H1 (cell line): Measurements from ENCODE around the gene SPATA33. TPM values are rescaled to one million over a fixed set of nuclear protein-coding genes. Genes with fewer than 3 reads are reported as not detected.
A peak's percentile ranks its signal among the peaks of the same experiment; 100 is the strongest.

Experiments
- CTCF ChIA-PET: fragments of 300-600 bp; sonication (Branson Sonifier 250); formaldehyde crosslinking; loops from one replicate; lab custom pipeline; 2021; ENCODE audit not compliant: partially characterized antibody; lab: Charles Lee
- POLR2A ChIA-PET: fragments of 300-600 bp; sonication (Branson Sonifier 250); formaldehyde crosslinking; loops from one replicate; lab custom pipeline; 2021; ENCODE audit warnings: inconsistent platforms; ENCODE audit not compliant: partially characterized antibody; lab: Charles Lee
- DNase-seq, 2 experiments: peaks; one replicate each; pipeline versions ENCODE4 v3.0.0 to v3.0.0-alpha.2; 2010 to 2022; ENCODE audit warnings: low spot score in 2 of 2, low read depth in 1 of 2, mixed read lengths in 1 of 2
- FAIRE-seq: peaks from 2 replicates; lab custom pipeline; 2011; peaks lifted over from hg19 to GRCh38; lab: Jason Lieb, UNC
- H2AFZ ChIP-seq: 2 replicates; pipeline ENCODE4 v1.8.1; 2012; ENCODE audit warnings: low read length, inconsistent platforms
- H2AK5ac ChIP-seq: 2 replicates; pipeline ENCODE4 v1.6.1; 2013; ENCODE audit warnings: low read depth, low read length
- H2BK120ac ChIP-seq: replicated peaks from 2 replicates; pipeline ENCODE3; 2013; ENCODE audit warnings: low read depth, low read length, inconsistent platforms
- H2BK12ac ChIP-seq: 2 replicates; pipeline ENCODE4 v1.6.1; 2013; ENCODE audit warnings: low read depth, low read length
- H2BK15ac ChIP-seq: 2 replicates; pipeline ENCODE4 v1.6.1; 2013; ENCODE audit warnings: low read length
- H2BK20ac ChIP-seq: 2 replicates; pipeline ENCODE4 v1.6.1; 2013; ENCODE audit warnings: low read length
- H2BK5ac ChIP-seq: 2 replicates; pipeline ENCODE4 v1.6.1; 2013; ENCODE audit warnings: low read depth, low read length
- H3K14ac ChIP-seq: 2 replicates; pipeline ENCODE4 v1.6.1; 2013; ENCODE audit warnings: inconsistent platforms; ENCODE audit not compliant: insufficient read length
- H3K18ac ChIP-seq: 2 replicates; pipeline ENCODE4 v1.6.1; 2013; ENCODE audit warnings: low read length; ENCODE audit errors: extremely low read depth
- H3K23ac ChIP-seq: 2 replicates; pipeline ENCODE4 v1.6.1; 2013; ENCODE audit warnings: inconsistent platforms; ENCODE audit not compliant: insufficient read length
- H3K23me2 ChIP-seq: 2 replicates; pipeline ENCODE4 v1.6.1; 2013; ENCODE audit warnings: low read depth, low read length
- H3K27ac ChIP-seq: 2 replicates; pipeline ENCODE4 v1.6.1; 2011; ENCODE audit warnings: low read depth, low read length, inconsistent platforms
- H3K27me3 ChIP-seq, 4 experiments: replicated peaks in 1 of 4; 1 replicate in 1 of 4; 2 replicates in 3 of 4; pipeline versions ENCODE4 v1.6.1 to v1.8.1; 2011 to 2013; ENCODE audit warnings: low read length in 3 of 4, mild to moderate bottlenecking in 3 of 4, inconsistent platforms in 2 of 4, mixed read lengths in 2 of 4, moderate library complexity in 1 of 4; ENCODE audit not compliant: control insufficient read depth in 3 of 4, insufficient read depth in 3 of 4; ENCODE audit errors: extremely low read depth in 1 of 4
- H3K36me3 ChIP-seq, 4 experiments: 2 replicates each; pipeline versions ENCODE4 v1.6.1 to v1.8.1; 2011 to 2013; ENCODE audit warnings: mild to moderate bottlenecking in 4 of 4, low read length in 3 of 4, moderate library complexity in 2 of 4, control low read depth in 1 of 4, inconsistent platforms in 1 of 4; ENCODE audit not compliant: insufficient read depth in 4 of 4, control insufficient read depth in 2 of 4
- H3K4ac ChIP-seq: replicated peaks from 2 replicates; pipeline ENCODE3; 2013; ENCODE audit warnings: low read length, low read depth, mixed read lengths, inconsistent platforms; ENCODE audit not compliant: insufficient read length
- H3K4me1 ChIP-seq, 4 experiments: replicated peaks in 1 of 4; 1 replicate in 1 of 4; 2 replicates in 3 of 4; pipeline versions ENCODE4 v1.6.1 to v1.8.1; 2011 to 2013; ENCODE audit warnings: low read length in 3 of 4, inconsistent platforms in 2 of 4, mixed read lengths in 1 of 4; ENCODE audit not compliant: insufficient read depth in 4 of 4, control insufficient read depth in 3 of 4
- H3K4me2 ChIP-seq, 2 experiments: 2 replicates each; pipeline versions ENCODE4 v1.6.1 to v1.8.1; 2011 to 2013; ENCODE audit warnings: low read depth in 2 of 2, low read length in 2 of 2, control low read depth in 1 of 2, inconsistent platforms in 1 of 2, mild to moderate bottlenecking in 1 of 2; ENCODE audit not compliant: insufficient read depth in 1 of 2
- H3K4me3 ChIP-seq, 4 experiments: fragments of 200-600, 300-600 bp in 1 of 4; sonication (generic), shearing (Covaris generic), sonication (Bioruptor Twin) in 1 of 4; 2 replicates each; pipeline versions ENCODE4 v1.5.1 to v1.8.1; 2011 to 2016; ENCODE audit warnings: low read length in 4 of 4, low read depth in 3 of 4, control low read depth in 2 of 4, inconsistent platforms in 2 of 4, mild to moderate bottlenecking in 2 of 4, mixed read lengths in 1 of 4, moderate library complexity in 1 of 4; ENCODE audit not compliant: insufficient read depth in 2 of 4; ENCODE audit errors: extremely low read depth in 1 of 4
- H3K56ac ChIP-seq: replicated peaks from 2 replicates; pipeline ENCODE3; 2013; ENCODE audit warnings: low read depth, mild to moderate bottlenecking, mixed read lengths, low read length, inconsistent platforms; ENCODE audit not compliant: insufficient read length
- H3K79me1 ChIP-seq: 2 replicates; pipeline ENCODE4 v1.6.1; 2013; ENCODE audit warnings: low read depth, low read length, control low read depth
- H3K79me2 ChIP-seq, 2 experiments: 2 replicates each; pipeline versions ENCODE4 v1.6.1 to v1.8.1; 2012 to 2013; ENCODE audit warnings: low read length in 2 of 2, mild to moderate bottlenecking in 2 of 2, inconsistent platforms in 1 of 2; ENCODE audit not compliant: insufficient read depth in 2 of 2, control insufficient read depth in 1 of 2
- H3K9ac ChIP-seq, 4 experiments: replicated peaks in 1 of 4; 1 replicate in 1 of 4; 2 replicates in 3 of 4; pipeline versions ENCODE4 v1.6.1 to v1.8.1; 2011 to 2013; ENCODE audit warnings: low read depth in 3 of 4, low read length in 3 of 4, control low read depth in 2 of 4, mild to moderate bottlenecking in 2 of 4, moderate library complexity in 2 of 4, inconsistent platforms in 1 of 4; ENCODE audit errors: extremely low read depth in 1 of 4
- H3K9me3 ChIP-seq, 2 experiments: 2 replicates each; pipeline versions ENCODE4 v1.6.1 to v1.8.1; 2012 to 2013; ENCODE audit warnings: mild to moderate bottlenecking in 2 of 2, moderate library complexity in 2 of 2, control low read depth in 1 of 2, inconsistent platforms in 1 of 2, low read depth in 1 of 2, low read length in 1 of 2, mixed read lengths in 1 of 2; ENCODE audit not compliant: insufficient read depth in 2 of 2
- H4K20me1 ChIP-seq, 2 experiments: replicated peaks in 1 of 2; 2 replicates each; pipeline versions ENCODE3 to v1.8.1; 2011 to 2013; ENCODE audit warnings: inconsistent platforms in 2 of 2, low read length in 2 of 2, mild to moderate bottlenecking in 1 of 2; ENCODE audit not compliant: insufficient read depth in 2 of 2, control insufficient read depth in 1 of 2
- H4K5ac ChIP-seq: 2 replicates; pipeline ENCODE4 v1.6.1; 2013; ENCODE audit warnings: low read length, low read depth, mixed read lengths, inconsistent platforms; ENCODE audit not compliant: insufficient read length
- H4K8ac ChIP-seq: 2 replicates; pipeline ENCODE4 v1.8.0; 2013; ENCODE audit warnings: mild to moderate bottlenecking, moderate library complexity, low read length, inconsistent platforms; ENCODE audit not compliant: insufficient read depth; ENCODE audit errors: extremely low read depth
- H4K91ac ChIP-seq: replicated peaks from 2 replicates; pipeline ENCODE3; 2013; ENCODE audit warnings: low read length, mixed read lengths, inconsistent platforms; ENCODE audit not compliant: insufficient read length
- ATF2 ChIP-seq: IDR thresholded peaks from 2 replicates; pipeline ENCODE4 v1.6.1; 2012; ENCODE audit warnings: low read length, inconsistent platforms
- BRCA1 ChIP-seq: IDR thresholded peaks from 2 replicates; pipeline ENCODE4 v1.6.1; 2012; ENCODE audit warnings: low read depth, low read length, improper control_type of control experiment
- EGR1 ChIP-seq: IDR thresholded peaks from 2 replicates; pipeline ENCODE4 v1.6.1; 2011; ENCODE audit warnings: low read depth, low read length, borderline replicate concordance
- HDAC2 ChIP-seq, 2 experiments: fragments of 300-600 bp in 1 of 2; sonication (generic) in 1 of 2; IDR thresholded peaks; 2 replicates each; pipeline ENCODE4 v1.6.1; 2011 to 2012; ENCODE audit warnings: low read depth in 2 of 2, low read length in 2 of 2, mild to moderate bottlenecking in 2 of 2, moderate library complexity in 2 of 2, borderline replicate concordance in 1 of 2, inconsistent platforms in 1 of 2
- JUN ChIP-seq: IDR thresholded peaks from 2 replicates; pipeline ENCODE4 v1.6.1; 2011; ENCODE audit warnings: low read depth, mild to moderate bottlenecking, improper control_type of control experiment, low read length
- KDM4A ChIP-seq: IDR thresholded peaks from one replicate; pipeline ENCODE4 v1.7.1; 2012; ENCODE audit warnings: low read depth, mild to moderate bottlenecking, moderate library complexity, low read length, inconsistent platforms; ENCODE audit not compliant: severe bottlenecking
- PHF8 ChIP-seq: fragments of 200-600 bp; sonication (generic); conservative IDR thresholded peaks from 2 replicates; pipeline ENCODE4 v1.7.1; 2012; ENCODE audit warnings: low read depth, mild to moderate bottlenecking, inconsistent platforms, low read length, moderate library complexity
- SIX5 ChIP-seq: IDR thresholded peaks from 2 replicates; pipeline ENCODE4 v1.6.1; 2011; ENCODE audit warnings: mild to moderate bottlenecking, low read depth, low read length
- SP4 ChIP-seq: IDR thresholded peaks from 2 replicates; pipeline ENCODE4 v1.6.1; 2012; ENCODE audit warnings: low read length, inconsistent platforms
- SUZ12 ChIP-seq: fragments of 200-600 bp; sonication (generic); IDR thresholded peaks from 2 replicates; pipeline ENCODE4 v1.6.1; 2012; ENCODE audit warnings: mild to moderate bottlenecking, inconsistent platforms, low read length, moderate library complexity, mixed read lengths
- whole genome bisulfite sequencing, 2 experiments: shearing (Covaris generic) in 1 of 2; methylation state at CpG; one replicate each; pipeline versions ENCODE4 v1.1.6 to v1.1.7; 2013 to 2015; ENCODE audit warnings: low lambda C conversion rate in 2 of 2, mixed read lengths in 2 of 2, inconsistent platforms in 1 of 2, low coverage in 1 of 2, missing lambda C conversion rate in 1 of 2; ENCODE audit not compliant: insufficient replicate concordance in 2 of 2, insufficient coverage in 1 of 2, insufficient read length in 1 of 2; ENCODE audit errors: extremely low coverage in 1 of 2, missing lambda C conversion rate in 1 of 2; 5-methylcytosine and 5-hydroxymethylcytosine counted together
- polyA plus RNA-seq, 7 experiments: library from polyadenylated mRNA; depleted of rRNA in 3 of 7; stranded (reverse) in 5 of 7; unstranded in 2 of 7; fragments of >200 nt in 5 of 7; fragments of 200-250 nt in 2 of 7; gene quantifications; 1 replicate in 5 of 7; 2 replicates in 1 of 7; 4 replicates in 1 of 7; pipeline versions ENCODE4 v1.2.1 to v1.2.3, GENCODE V29; 2011 to 2013; ENCODE audit warnings: missing spikeins in 2 of 7, mixed read lengths in 2 of 7
- total RNA-seq: library from RNA; stranded (reverse); fragmentation: NEBNext Ultra II Directional; extraction: Animal tissue kit (Norgen Biotek cat#: 25700); gene quantifications from 2 replicates; pipeline ENCODE4 v1.2.1, GENCODE V29; 2021

The SPATA33 gene
- total and polyA plus RNA-seq, 2 of the 8 experiments (the other 6 are each of a cell fraction or from before 2014, with no cell fraction given) = 5.4 to 16.9 TPM

GRCh38 chr16:89693931-89694783 is 36.5 kb downstream of the SPATA33 start:
- no peaks in the 10 kb centered on the region for H3K79me2 ChIP-seq
- H4K8ac ChIP-seq = no peak overlapping the region
- no peak overlapping the region for H3K4me3 ChIP-seq
- H3K23me2 ChIP-seq = no peaks in the 10 kb centered on the region
- no peak overlapping the region for H3K56ac ChIP-seq
- FAIRE-seq (no peak), DNase-seq (no peak)
- WGBS, 2 experiments = 95% methylated on average over 32 of the region's 32 CpGs; no CpG with 5 or more reads in 1 of the 2 experiments
- no peak overlapping the region for H4K5ac ChIP-seq
- no peak overlapping the region for H2AFZ ChIP-seq
- peaks cover 0 to 25% of the 10 kb centered on the region in 2 experiments for H4K20me1 ChIP-seq
- no peak overlapping the region for H2BK15ac ChIP-seq
- H3K79me1 ChIP-seq = peaks cover 3% of the 10 kb centered on the region
- H3K4me2 ChIP-seq = no peak overlapping the region
- H3K4ac ChIP-seq = no peak overlapping the region
- H3K36me3 ChIP-seq = peaks cover 3 to 40% (median 17%) of the 10 kb centered on the region in 4 experiments; a peak in 7 of 8 replicates
- ChIA-PET POLR2A (interaction anchor here (0.8 to 6.6 kb wide), 6 partner anchors 9 to 129 kb away, joined by 3 to 36 read pairs (median 4); no protein-coding TSS in a partner anchor), CTCF (interaction anchor here (0.7 to 1.2 kb wide), 4 partner anchors 17 to 94 kb away, joined by 3 to 4 read pairs (median 4); no protein-coding TSS in a partner anchor)
- no peak overlapping the region for H3K27ac ChIP-seq
- H2BK20ac ChIP-seq = no peak overlapping the region
- H2BK120ac ChIP-seq = no peak overlapping the region
- no peaks in the 10 kb centered on the region for H3K9me3 ChIP-seq
- no peak overlapping the region for H2AK5ac ChIP-seq
- no peak overlapping the region for H2BK12ac ChIP-seq
- H3K23ac ChIP-seq = no peak overlapping the region
- H3K14ac ChIP-seq = no peak overlapping the region
- H3K27me3 ChIP-seq = no peaks in the 10 kb centered on the region
- H2BK5ac ChIP-seq = 0 out of 2 replicates have a peak overlapping the region, but pooled peaks have one; percentile 44
- H4K91ac ChIP-seq = no peak overlapping the region
- no peak overlapping the region for H3K18ac ChIP-seq
- H3K9ac ChIP-seq = no peak overlapping the region
- H3K4me1 ChIP-seq = no peaks in the 10 kb centered on the region
- no peak for TF ChIP-seq BRCA1
- no peak for TF ChIP-seq EGR1
- no peak for TF ChIP-seq SIX5
- no peak for TF ChIP-seq ATF2
- TF ChIP-seq SUZ12 = no peak
- TF ChIP-seq KDM4A = no peak
- no peak for TF ChIP-seq SP4
- no peak for TF ChIP-seq JUN
- no peak for TF ChIP-seq PHF8
- no peak for TF ChIP-seq HDAC2 (IDR thresholded peaks at IDR 0.05; ENCODE audit: borderline replicate concordance in 1 of 2, low read depth in 2 of 2, low read length in 2 of 2)
